ENCODE results near the gene PHTF2. TPM values are rescaled to one million over a fixed set of nuclear protein-coding genes. Genes with fewer than 3 reads are reported as not detected.

Gene PHTF2
- total RNA-seq, 1 experiment from 2014 or later, result 26.7 TPM

- RAD21 ChIA-PET (ENCODE audit: low non-redundant PET in 1 of 2, low total read pairs in 2 of 2, uncharacterized antibody in 2 of 2, unreplicated experiment in 2 of 2), result no interaction called here
- Histone ChIP-seq H3K9me3 (ENCODE audit: control insufficient read depth in 1 of 2, insufficient read depth in 1 of 2, low read depth in 1 of 2, low read length in 2 of 2) (no peaks in the 10 kb centered on the region), H3K79me2 (ENCODE audit: insufficient read depth, low read length) (no peaks in the 10 kb centered on the region), H3K36me3 (ENCODE audit: control insufficient read depth in 1 of 2, insufficient read depth in 2 of 2, low read length in 2 of 2) (no peaks in the 10 kb centered on the region), H4K20me1 (ENCODE audit: insufficient read depth) (no peaks in the 10 kb centered on the region), H3K27ac (ENCODE audit: low read depth, low read length) (no peak overlapping the region), H3K4me1 (ENCODE audit: control insufficient read depth in 1 of 2, insufficient read depth in 2 of 2, low read length in 2 of 2) (peaks cover 0 to 7% of the 10 kb centered on the region in 2 experiments; a peak in 2 of 4 replicates), H3K9ac (ENCODE audit: low read length) (no peak overlapping the region), H3K4me2 (ENCODE audit: low read length) (no peak overlapping the region), H3K9me2 (ENCODE audit: insufficient read depth) (no peaks in the 10 kb centered on the region), H3K27me3 (ENCODE audit: insufficient read depth, low read length) (no peaks in the 10 kb centered on the region), H2AFZ (ENCODE audit: low read depth, low read length, poor library complexity, severe bottlenecking) (no peak overlapping the region), H3K4me3 (replicated peaks in 1 of 2; ENCODE audit: low read depth in 1 of 2, low read length in 2 of 2) (no peak overlapping the region)
- BruUV-seq (replicated peaks), result no TSS peak
- TF ChIP-seq MAX (IDR thresholded peaks at IDR 0.05) (no peak), ZNF274 (IDR thresholded peaks at IDR 0.05; ENCODE audit: low read depth, low read length) (no peak), ZFX (IDR thresholded peaks at IDR 0.05) (no peak), ZBTB33 (IDR thresholded peaks at IDR 0.05; ENCODE audit: extremely low read depth, insufficient replicate concordance, low read length) (no peak)
- intact Hi-C loops (cut with micrococcal nuclease), result no loop called here
- ATAC-seq (no peak), DNase-seq (ENCODE audit: low read depth, low spot score) (no peak)
- POLR2A ChIA-PET, result interaction anchor here (0.6 kb wide), 1 partner anchor 1091 kb away, joined by 3 read pairs; no protein-coding TSS in a partner anchor
- CTCF ChIA-PET, result no interaction called here
These were observed 177.3 kb downstream of the PHTF2 start for GRCh38 chr7:77975672-77976480.

- Histone ChIP-seq H3K4me1 (ENCODE audit: control insufficient read depth in 1 of 2, insufficient read depth in 2 of 2, low read length in 2 of 2) (peaks cover 0 to 15% of the 10 kb centered on the region in 2 experiments; a peak in 2 of 4 replicates), H4K20me1 (ENCODE audit: insufficient read depth) (no peaks in the 10 kb centered on the region), H3K36me3 (ENCODE audit: control insufficient read depth in 1 of 2, insufficient read depth in 2 of 2, low read length in 2 of 2) (no peaks in the 10 kb centered on the region), H3K9ac (ENCODE audit: low read length) (no peak overlapping the region), H3K79me2 (ENCODE audit: insufficient read depth, low read length) (no peaks in the 10 kb centered on the region), H3K27me3 (ENCODE audit: insufficient read depth, low read length) (no peaks in the 10 kb centered on the region), H3K27ac (ENCODE audit: low read depth, low read length) (no peak overlapping the region), H3K9me2 (ENCODE audit: insufficient read depth) (no peaks in the 10 kb centered on the region), H3K4me2 (ENCODE audit: low read length) (peak overlapping the region; percentile 36), H3K9me3 (ENCODE audit: control insufficient read depth in 1 of 2, insufficient read depth in 1 of 2, low read depth in 1 of 2, low read length in 2 of 2) (no peaks in the 10 kb centered on the region), H3K4me3 (replicated peaks in 1 of 2; ENCODE audit: low read depth in 1 of 2, low read length in 2 of 2) (no peak overlapping the region), H2AFZ (ENCODE audit: low read depth, low read length, poor library complexity, severe bottlenecking) (no peak overlapping the region)
- intact Hi-C loops (cut with micrococcal nuclease), result no loop called here
- DNase-seq (ENCODE audit: low read depth, low spot score) (no peak), ATAC-seq (no peak)
- RAD21 ChIA-PET (ENCODE audit: low non-redundant PET in 1 of 2, low total read pairs in 2 of 2, uncharacterized antibody in 2 of 2, unreplicated experiment in 2 of 2), result no interaction called here
- TF ChIP-seq REST (IDR thresholded peaks at IDR 0.05; ENCODE audit: low read depth), result no peak
- TF ChIP-seq POLR2A (IDR thresholded peaks at IDR 0.05; ENCODE audit: borderline replicate concordance, extremely low read depth, insufficient read depth, insufficient read length), result no peak
- no peak for TF ChIP-seq ATF3 (IDR thresholded peaks at IDR 0.05)
- no peak for TF ChIP-seq ZNF274 (IDR thresholded peaks at IDR 0.05; ENCODE audit: low read depth, low read length)
- no peak for TF ChIP-seq JUND (IDR thresholded peaks at IDR 0.05)
- no peak for TF ChIP-seq CTCF (IDR thresholded peaks at IDR 0.05 in 2 of 3, conservative IDR thresholded peaks at IDR 0.05 in 1 of 3; ENCODE audit: borderline replicate concordance in 1 of 3, insufficient read depth in 1 of 3, low read depth in 2 of 3, low read length in 2 of 3)
- CTCF ChIA-PET, result no interaction called here
- no TSS peak for BruUV-seq (replicated peaks)
- POLR2A ChIA-PET, result no interaction called here
These were observed 180.6 kb downstream of the PHTF2 start for GRCh38 chr7:77979219-77979618.

All from HCT116 (cell line).